ENCODE data around the gene FAM171A2.

The FAM171A2 gene

GRCh38 chr17:44307387-44308186, 56.1 kb downstream of the FAM171A2 start:
- DNase-seq (ENCODE audit: low read depth), result no peak

GRCh38 chr17:44304651-44305050, 59.0 kb downstream of the FAM171A2 start:
- DNase-seq (ENCODE audit: low read depth), result no peak
